Trophoblast cell (in vitro differentiated cells and primary cell): ENCODE measurements around the gene LRRC27.

Source experiments
- DNase-seq, 2 donors: peaks; one replicate each; pipeline ENCODE4 v3.0.0-alpha.2; 2016
- H2AFZ ChIP-seq: 2 replicates; pipeline ENCODE4 v1.6.1; 2013; ENCODE audit warnings: low read length, moderate library complexity, mild to moderate bottlenecking; ENCODE audit not compliant: insufficient read depth, poor library complexity
- H2AK5ac ChIP-seq: 2 replicates; pipeline ENCODE4 v1.6.1; 2013; ENCODE audit warnings: mild to moderate bottlenecking, low read length
- H2BK120ac ChIP-seq: 2 replicates; pipeline ENCODE4 v1.6.1; 2013; ENCODE audit warnings: low read length, mild to moderate bottlenecking, moderate library complexity; ENCODE audit not compliant: insufficient read depth, poor library complexity
- H2BK12ac ChIP-seq: 2 replicates; pipeline ENCODE4 v1.6.1; 2013; ENCODE audit warnings: mild to moderate bottlenecking, low read length, moderate library complexity
- H2BK5ac ChIP-seq: 2 replicates; pipeline ENCODE4 v1.6.1; 2013; ENCODE audit warnings: low read length, low read depth, moderate library complexity, mild to moderate bottlenecking; ENCODE audit not compliant: poor library complexity
- H3K14ac ChIP-seq: 2 replicates; pipeline ENCODE4 v1.6.1; 2013; ENCODE audit warnings: mild to moderate bottlenecking, low read length
- H3K18ac ChIP-seq: 2 replicates; pipeline ENCODE4 v1.6.1; 2013; ENCODE audit warnings: mild to moderate bottlenecking, low read length
- H3K23ac ChIP-seq: 2 replicates; pipeline ENCODE4 v1.6.1; 2013; ENCODE audit warnings: low read length
- H3K27ac ChIP-seq: 2 replicates; pipeline ENCODE4 v1.5.1; 2013; ENCODE audit warnings: low read depth, mild to moderate bottlenecking, inconsistent platforms, low read length, moderate library complexity
- H3K27me3 ChIP-seq: 2 replicates; pipeline ENCODE4 v1.6.1; 2013; ENCODE audit warnings: inconsistent platforms, mild to moderate bottlenecking, low read length, moderate library complexity; ENCODE audit not compliant: insufficient read depth
- H3K36me3 ChIP-seq, 2 experiments: 1 replicate in 1 of 2; 2 replicates in 1 of 2; pipeline ENCODE4 v1.6.1; 2013; ENCODE audit warnings: low read length in 2 of 2, mild to moderate bottlenecking in 2 of 2, moderate library complexity in 1 of 2; ENCODE audit not compliant: insufficient read depth in 2 of 2, control insufficient read depth in 1 of 2
- H3K4ac ChIP-seq: 2 replicates; pipeline ENCODE4 v1.6.1; 2013; ENCODE audit warnings: low read depth, mild to moderate bottlenecking, low read length, moderate library complexity
- H3K4me1 ChIP-seq, 2 experiments: 1 replicate in 1 of 2; 2 replicates in 1 of 2; pipeline ENCODE4 v1.6.1; 2013; ENCODE audit warnings: low read length in 2 of 2, mild to moderate bottlenecking in 2 of 2, moderate library complexity in 1 of 2; ENCODE audit not compliant: insufficient read depth in 2 of 2, control insufficient read depth in 1 of 2
- H3K4me2 ChIP-seq: 2 replicates; pipeline ENCODE4 v1.6.1; 2013; ENCODE audit warnings: inconsistent platforms, mild to moderate bottlenecking, low read length, moderate library complexity
- H3K4me3 ChIP-seq: 2 replicates; pipeline ENCODE4 v1.5.1; 2013; ENCODE audit warnings: mild to moderate bottlenecking, low read depth, low read length, inconsistent platforms
- H3K79me1 ChIP-seq: one replicate; pipeline ENCODE4 v1.6.1; 2013; ENCODE audit warnings: low read length
- H3K79me2 ChIP-seq: 2 replicates; pipeline ENCODE4 v1.6.1; 2013; ENCODE audit warnings: low read length, mild to moderate bottlenecking; ENCODE audit not compliant: control insufficient read depth, insufficient read depth, poor library complexity
- H3K9ac ChIP-seq: 2 replicates; pipeline ENCODE4 v1.6.1; 2013; ENCODE audit warnings: mild to moderate bottlenecking, low read length
- H3K9me3 ChIP-seq: 2 replicates; pipeline ENCODE4 v1.6.1; 2013; ENCODE audit warnings: low read depth, mild to moderate bottlenecking, control low read depth, inconsistent platforms, low read length; ENCODE audit not compliant: insufficient read depth
- H4K12ac ChIP-seq: 2 replicates; pipeline ENCODE4 v1.6.1; 2013; ENCODE audit warnings: low read depth, mild to moderate bottlenecking, low read length, moderate library complexity
- H4K8ac ChIP-seq: 2 replicates; pipeline ENCODE4 v1.6.1; 2013; ENCODE audit warnings: low read depth, mild to moderate bottlenecking, low read length, moderate library complexity
- H4K91ac ChIP-seq: one replicate; pipeline ENCODE4 v1.6.1; 2013; ENCODE audit warnings: low read depth, mild to moderate bottlenecking, low read length, moderate library complexity
- WGBS: extraction: QIAGEN DNeasy Blood & Tissue Kit; methylation state at CpG from one replicate; pipeline ENCODE4 v1.1.7; 2013; ENCODE audit warnings: missing lambda C conversion rate; ENCODE audit not compliant: insufficient read length, insufficient coverage; ENCODE audit errors: extremely low coverage; 5-methylcytosine and 5-hydroxymethylcytosine counted together

The LRRC27 gene

DNA sequence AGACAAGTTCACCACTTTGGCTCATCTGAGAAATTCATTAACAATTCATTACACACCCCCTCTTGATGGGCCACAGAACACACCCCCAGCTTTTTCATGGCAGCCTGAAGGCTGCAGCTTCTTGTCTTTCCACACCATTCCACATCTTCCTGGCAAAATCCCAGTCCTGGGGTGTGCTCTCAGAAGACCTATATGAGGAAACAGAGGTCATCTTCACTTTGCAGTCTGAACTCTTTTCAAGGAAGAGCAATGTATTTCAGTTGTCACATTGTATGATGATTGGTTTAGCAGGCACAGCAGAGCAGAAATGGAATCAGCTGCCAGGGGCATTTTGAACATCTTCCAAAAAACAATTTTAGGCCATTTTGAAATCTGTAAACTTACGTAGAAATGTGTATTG, 7.8 kb upstream of the LRRC27 start:
- Histone ChIP-seq H3K14ac (no peak overlapping the region), H2BK120ac (no peak overlapping the region), H3K27ac (no peak overlapping the region), H2BK5ac (no peak overlapping the region), H2AFZ (no peak overlapping the region), H3K4me1 (peaks cover 0 to 4% of the 10 kb centered on the region in 2 experiments), H3K9me3 (no peaks in the 10 kb centered on the region), H4K91ac (no peak overlapping the region), H3K23ac (no peak overlapping the region), H2BK12ac (no peak overlapping the region), H3K9ac (no peak overlapping the region), H3K4me2 (no peak overlapping the region), H2AK5ac (no peak overlapping the region), H4K8ac (no peak overlapping the region), H3K79me1 (no peaks in the 10 kb centered on the region), H3K79me2 (no peaks in the 10 kb centered on the region), H4K12ac (no peak overlapping the region), H3K36me3 (peaks cover 2 to 3% of the 10 kb centered on the region in 2 experiments), H3K18ac (no peak overlapping the region), H3K27me3 (no peaks in the 10 kb centered on the region), H3K4me3 (no peak overlapping the region), H3K4ac (no peak overlapping the region)
- WGBS: no CpG with 5 or more reads among the region's 1 CpG
- no peak for DNase-seq

GRCh38 chr10:132326344-132326889, 5.6 kb upstream of the LRRC27 start:
- Histone ChIP-seq H2BK5ac (no peak overlapping the region), H3K23ac (no peak overlapping the region), H4K91ac (no peak overlapping the region), H3K79me2 (peaks cover 4% of the 10 kb centered on the region), H2AFZ (no peak overlapping the region), H2AK5ac (no peak overlapping the region), H2BK12ac (no peak overlapping the region), H3K18ac (no peak overlapping the region), H4K8ac (no peak overlapping the region), H2BK120ac (no peak overlapping the region), H3K27ac (no peak overlapping the region), H3K9me3 (no peaks in the 10 kb centered on the region), H3K4ac (no peak overlapping the region), H3K9ac (no peak overlapping the region), H3K4me3 (no peak overlapping the region), H3K79me1 (peaks cover 3% of the 10 kb centered on the region), H4K12ac (no peak overlapping the region), H3K27me3 (no peaks in the 10 kb centered on the region), H3K36me3 (peaks cover 2 to 3% of the 10 kb centered on the region in 2 experiments), H3K4me1 (peaks cover 11 to 13% of the 10 kb centered on the region in 2 experiments), H3K14ac (no peak overlapping the region), H3K4me2 (no peak overlapping the region)
- DNase-seq: no peak
- no CpG with 5 or more reads among the region's 11 CpGs for WGBS

- Histone ChIP-seq H2AK5ac (no peak overlapping the region), H2BK120ac (no peak overlapping the region), H3K9me3 (no peaks in the 10 kb centered on the region), H3K79me1 (peaks cover 5% of the 10 kb centered on the region), H3K14ac (no peak overlapping the region), H2AFZ (no peak overlapping the region), H3K79me2 (peaks cover 6% of the 10 kb centered on the region), H3K4me3 (no peak overlapping the region), H4K8ac (no peak overlapping the region), H3K23ac (no peak overlapping the region), H3K4me2 (no peak overlapping the region), H3K36me3 (peaks cover 2 to 3% of the 10 kb centered on the region in 2 experiments), H4K91ac (no peak overlapping the region), H3K27ac (no peak overlapping the region), H3K9ac (no peak overlapping the region), H4K12ac (no peak overlapping the region), H3K27me3 (no peaks in the 10 kb centered on the region), H2BK5ac (no peak overlapping the region), H3K4me1 (peaks cover 11 to 13% of the 10 kb centered on the region in 2 experiments), H3K18ac (no peak overlapping the region), H3K4ac (no peak overlapping the region), H2BK12ac (no peak overlapping the region)
- WGBS: no CpG with 5 or more reads among the region's 4 CpGs
- no peak for DNase-seq
Observed at GRCh38 chr10:132326925-132327324, 5.1 kb upstream of the LRRC27 start.

DNA sequence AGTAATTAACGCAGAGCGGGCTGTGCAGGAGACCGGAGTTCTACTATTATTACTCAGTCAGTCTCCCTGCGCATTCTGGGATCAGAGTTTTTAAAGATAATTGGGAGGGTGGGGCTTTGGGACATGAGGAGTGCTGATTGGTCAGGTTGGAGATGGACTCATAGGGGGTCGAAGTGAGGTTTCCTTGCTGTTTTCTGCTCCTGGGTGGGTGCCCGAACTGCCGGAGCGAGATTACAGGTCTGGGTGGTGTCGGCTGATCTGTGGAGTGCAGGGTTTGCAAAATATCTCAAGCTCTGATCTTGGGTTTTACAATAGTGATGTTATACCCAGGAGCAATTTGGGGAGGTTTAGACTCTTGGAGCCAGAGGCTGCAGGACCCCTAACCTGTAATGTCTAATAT, 3.9 kb upstream of the LRRC27 start:
- Histone ChIP-seq H3K4me1 (peaks cover 16% of the 10 kb centered on the region in 2 experiments), H3K4ac (no peak overlapping the region), H3K9me3 (no peaks in the 10 kb centered on the region), H2BK12ac (no peak overlapping the region), H2BK5ac (no peak overlapping the region), H2AFZ (no peak overlapping the region), H3K18ac (no peak overlapping the region), H3K36me3 (peaks cover 2 to 3% of the 10 kb centered on the region in 2 experiments), H3K4me2 (no peak overlapping the region), H3K23ac (no peak overlapping the region), H3K79me1 (peaks cover 8% of the 10 kb centered on the region), H4K8ac (no peak overlapping the region), H3K14ac (no peak overlapping the region), H3K27me3 (no peaks in the 10 kb centered on the region), H3K9ac (no peak overlapping the region), H3K27ac (no peak overlapping the region), H2AK5ac (no peak overlapping the region), H2BK120ac (no peak overlapping the region), H3K4me3 (no peak overlapping the region), H4K91ac (no peak overlapping the region), H4K12ac (no peak overlapping the region), H3K79me2 (peaks cover 8% of the 10 kb centered on the region)
- WGBS: no CpG with 5 or more reads among the region's 9 CpGs
- DNase-seq: no peak
